GM19351 (cell line): ENCODE data around the gene CSKMT.
"Not testable (repeated sequence)": the region's sequence is repeated elsewhere in the genome, so short reads cannot be mapped to it uniquely, and the experiment has no call there.

ENCODE experiments used
- ATAC-seq: cut with Tn5 transposase; IDR thresholded peaks from one replicate; pipeline ENCODE4 v1.9.1; 2021; ENCODE audit warnings: mild to moderate bottlenecking, moderate library complexity; ENCODE audit not compliant: unreplicated experiment

The CSKMT gene, protein sequence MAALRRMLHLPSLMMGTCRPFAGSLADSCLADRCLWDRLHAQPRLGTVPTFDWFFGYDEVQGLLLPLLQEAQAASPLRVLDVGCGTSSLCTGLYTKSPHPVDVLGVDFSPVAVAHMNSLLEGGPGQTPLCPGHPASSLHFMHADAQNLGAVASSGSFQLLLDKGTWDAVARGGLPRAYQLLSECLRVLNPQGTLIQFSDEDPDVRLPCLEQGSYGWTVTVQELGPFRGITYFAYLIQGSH

GRCh38 chr11:62665075-62665598 is at the start of gene CSKMT, which contains the start of gene C11orf98:
Gene CSKMT (plus strand): TSS chr11:62665312. CDS start chr11:62665880, 568 bp downstream.
Gene C11orf98 (minus strand): TSS chr11:62665210. CDS start chr11:62665169, 41 bp downstream.
- ATAC-seq, result peak; percentile 82

GRCh38 chr11:62615521-62615920 is 49.6 kb upstream of the CSKMT start:
- ATAC-seq, result no peak

DNA sequence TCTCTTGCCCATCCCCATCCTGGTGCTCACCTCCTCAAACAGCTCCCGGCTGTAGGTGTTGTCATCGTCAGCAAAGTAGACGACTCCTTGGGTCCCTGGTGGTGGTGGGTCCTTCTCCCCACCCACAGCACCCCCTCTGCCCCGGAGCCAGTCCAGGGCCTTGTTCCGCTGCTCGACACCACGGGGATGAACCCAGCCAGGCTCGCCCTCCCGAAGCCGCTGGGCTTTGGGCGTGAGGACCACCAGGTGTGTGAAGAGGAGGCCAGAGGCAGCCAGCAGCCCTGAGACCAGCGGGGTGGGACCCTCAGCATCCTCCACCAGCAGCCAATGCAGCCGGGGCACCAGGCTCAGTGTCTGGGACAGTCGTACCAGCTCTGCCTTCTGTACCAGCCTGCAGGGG is 48.2 kb upstream of the CSKMT start:
- ATAC-seq, result not testable (repeated sequence)

DNA sequence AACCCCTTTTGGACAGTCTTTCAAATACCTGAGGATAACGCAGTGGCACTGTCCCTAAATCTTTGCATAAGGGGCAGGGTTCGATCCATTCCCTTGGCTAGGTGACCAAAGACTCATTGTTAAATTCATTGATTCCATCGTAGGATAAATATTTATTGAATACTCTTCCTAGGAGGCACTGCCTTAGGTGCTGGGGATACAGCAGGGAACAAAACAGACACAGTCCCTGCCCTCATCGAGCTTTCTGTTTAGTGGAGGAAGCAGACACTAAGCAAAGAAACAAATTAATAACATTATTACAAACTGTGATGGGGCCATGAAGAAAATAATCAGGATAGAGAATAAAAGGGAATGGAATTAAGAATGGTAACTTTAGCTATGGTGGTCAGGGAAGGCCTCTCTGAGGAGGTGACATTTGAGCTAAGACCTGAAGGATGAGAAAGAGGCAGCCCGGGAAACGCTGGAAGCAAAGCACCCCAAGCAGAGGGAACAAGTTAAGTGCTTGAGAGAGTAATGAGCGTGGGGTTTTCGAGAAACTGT is 44.0 kb upstream of the CSKMT start:
- no peak for ATAC-seq

GRCh38 chr11:62621567-62622470 is 43.3 kb upstream of the CSKMT start, which contains the start of gene B3GAT3:
Gene B3GAT3 (minus strand): TSS chr11:62621986. CDS start chr11:62621947, 39 bp downstream.
- ATAC-seq, result peak; percentile 95

GRCh38 chr11:62622476-62623089 is 42.5 kb upstream of the CSKMT start:
- no peak for ATAC-seq

DNA sequence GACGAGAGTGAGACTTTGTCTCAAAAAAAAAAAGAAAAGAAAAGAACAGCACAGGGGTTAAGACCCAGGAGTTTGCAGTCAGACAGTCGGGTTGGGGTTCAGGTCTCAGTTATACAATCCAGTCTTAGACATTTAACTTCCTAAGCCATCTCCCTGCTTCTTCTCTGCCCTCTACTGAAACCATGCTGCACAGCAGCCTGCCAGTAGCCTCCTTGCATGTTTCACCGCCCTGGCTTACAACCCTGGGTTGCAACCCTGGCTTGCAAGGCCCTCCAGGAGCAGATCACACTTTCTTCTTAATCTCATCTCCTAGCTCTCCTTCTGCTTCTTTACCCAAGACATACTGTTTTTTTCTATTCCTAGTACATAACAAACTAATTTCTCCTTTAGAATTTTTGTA is 37.4 kb upstream of the CSKMT start:
- no peak for ATAC-seq

DNA sequence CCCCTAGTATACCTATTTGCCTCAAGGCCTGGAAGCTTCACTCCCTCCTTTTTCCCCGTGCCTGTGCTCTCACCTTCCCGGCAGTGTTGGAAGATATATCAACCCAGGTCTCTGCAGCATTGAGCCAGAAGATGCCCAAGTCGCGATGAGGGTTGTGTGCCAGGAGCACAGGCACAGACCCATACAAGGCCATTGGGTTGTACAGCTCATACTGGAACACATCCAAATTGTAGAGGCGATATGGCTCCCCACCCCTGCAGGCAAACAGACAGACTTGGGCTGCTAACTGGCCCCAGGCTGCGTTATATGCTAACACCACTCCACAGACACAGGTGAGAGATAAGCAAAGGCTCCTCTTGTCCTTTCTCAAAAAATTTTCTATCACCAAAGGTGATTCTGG is 32.6 kb upstream of the CSKMT start:
- no peak for ATAC-seq

- no peak for ATAC-seq
Measured at GRCh38 chr11:62644220-62644619, 20.9 kb upstream of the CSKMT start.

- ATAC-seq, result no peak
Measured at GRCh38 chr11:62645671-62645945, 19.5 kb upstream of the CSKMT start.

- ATAC-seq, result peak; percentile 96
Measured at GRCh38 chr11:62645946-62646824, 18.9 kb upstream of the CSKMT start, which contains the start of gene GANAB. Gene GANAB (minus strand): TSS chr11:62646613. CDS start chr11:62646599, 14 bp downstream.

GRCh38 chr11:62646825-62647608 is 18.1 kb upstream of the CSKMT start:
- ATAC-seq, result peak; percentile 7

GRCh38 chr11:62647609-62648005 is 17.5 kb upstream of the CSKMT start:
- no peak for ATAC-seq

- ATAC-seq, result no peak
Measured at GRCh38 chr11:62648185-62648966, 16.7 kb upstream of the CSKMT start.

- ATAC-seq, result no peak
Measured at GRCh38 chr11:62648967-62649364, 16.1 kb upstream of the CSKMT start.

DNA sequence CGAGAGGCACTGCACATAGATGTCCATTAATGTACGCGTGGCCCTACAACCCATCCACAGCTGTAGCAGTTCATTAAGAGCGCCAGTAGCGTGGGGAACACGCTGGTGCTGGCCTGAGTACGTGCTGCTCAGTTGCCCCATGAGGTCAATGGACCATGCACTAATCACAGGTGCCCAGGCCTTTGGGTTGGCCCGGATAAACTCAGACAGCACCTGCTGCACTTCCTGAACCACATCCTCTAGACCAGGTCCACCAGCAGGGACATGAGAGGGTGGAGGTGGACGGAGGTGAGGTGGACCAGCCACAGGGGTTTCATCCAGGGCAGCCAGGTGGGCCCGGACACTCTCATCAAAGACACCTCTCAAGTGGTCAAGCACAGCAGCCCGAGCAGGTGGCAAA is 15.6 kb upstream of the CSKMT start:
- no peak for ATAC-seq

- ATAC-seq, result not testable (repeated sequence)
Measured at GRCh38 chr11:62650283-62650682, 14.8 kb upstream of the CSKMT start.

- ATAC-seq, result no peak
Measured at GRCh38 chr11:62652161-62653006, 12.7 kb upstream of the CSKMT start.
